OCI-LY3 (cell line): Measurements from ENCODE around the gene ZNF726.
"Not testable (repeated sequence)": the region's sequence is repeated elsewhere in the genome, so short reads cannot be mapped to it uniquely, and the experiment has no call there.

Experiments used
- H2AFZ ChIP-seq: fragments of 200-600, 300-600 bp; shearing (Covaris generic); 2 replicates; pipeline ENCODE4 v1.6.0; 2014; ENCODE audit warnings: antibody characterized with exemption, low read depth, low read length
- H3K27ac ChIP-seq: fragments of 200-600, 300-600 bp; sonication (generic); 2 replicates; pipeline ENCODE4 v1.5.1; 2014; ENCODE audit warnings: mild to moderate bottlenecking, low read length, moderate library complexity, mixed read lengths
- H3K27me3 ChIP-seq: fragments of 200-600, 300-600 bp; sonication (generic); 2 replicates; pipeline ENCODE4 v1.6.1; 2014; ENCODE audit warnings: low read depth, low read length, mixed read lengths
- H3K36me3 ChIP-seq: fragments of 200-600, 300-600 bp; sonication (generic); replicated peaks from 2 replicates; pipeline ENCODE3; 2014; ENCODE audit warnings: low read depth, low read length, mixed read lengths
- H3K4me1 ChIP-seq: fragments of 300-600, 200-600 bp; sonication (generic); 2 replicates; pipeline ENCODE4 v1.6.1; 2014; ENCODE audit warnings: low read length, mixed read lengths
- H3K4me2 ChIP-seq: fragments of 200-600, 300-600 bp; sonication (generic); 2 replicates; pipeline ENCODE4 v1.6.1; 2014; ENCODE audit warnings: low read length, mixed read lengths
- H3K4me3 ChIP-seq: fragments of 300-600, 200-600 bp; sonication (generic); 2 replicates; pipeline ENCODE4 v1.5.1; 2014; ENCODE audit warnings: antibody characterized with exemption, mild to moderate bottlenecking, low read length, moderate library complexity
- H3K79me2 ChIP-seq: fragments of 300-600, 200-600 bp; shearing (Covaris generic); 2 replicates; pipeline ENCODE4 v1.6.1; 2014; ENCODE audit warnings: mild to moderate bottlenecking, low read length, mixed read lengths
- H3K9ac ChIP-seq: fragments of 300-600, 200-600 bp; shearing (Covaris generic); 2 replicates; pipeline ENCODE4 v1.6.0; 2014; ENCODE audit warnings: mild to moderate bottlenecking, low read length, moderate library complexity
- H3K9me3 ChIP-seq: fragments of 200-600, 300-600 bp; shearing (Covaris generic); 2 replicates; pipeline ENCODE4 v1.6.1; 2014; ENCODE audit warnings: low read length, mixed read lengths; ENCODE audit not compliant: insufficient read depth
- H4K20me1 ChIP-seq: fragments of 200-600, 300-600 bp; sonication (generic); 2 replicates; pipeline ENCODE4 v1.6.1; 2016; ENCODE audit warnings: low read length, mixed read lengths; ENCODE audit not compliant: insufficient read depth
- CTCF ChIP-seq: fragments of 200-600, 300-600 bp; sonication (generic); IDR thresholded peaks from 2 replicates; pipeline ENCODE4 v1.5.1; 2014; ENCODE audit warnings: antibody characterized with exemption, low read length, low read depth
- EZH2phosphoT487 ChIP-seq: fragments of 200-600 bp; shearing (Covaris generic); IDR thresholded peaks from 2 replicates; pipeline ENCODE4 v1.6.1; 2018; ENCODE audit warnings: antibody characterized with exemption, mixed run types, low read depth

ZNF726 gene

DNA sequence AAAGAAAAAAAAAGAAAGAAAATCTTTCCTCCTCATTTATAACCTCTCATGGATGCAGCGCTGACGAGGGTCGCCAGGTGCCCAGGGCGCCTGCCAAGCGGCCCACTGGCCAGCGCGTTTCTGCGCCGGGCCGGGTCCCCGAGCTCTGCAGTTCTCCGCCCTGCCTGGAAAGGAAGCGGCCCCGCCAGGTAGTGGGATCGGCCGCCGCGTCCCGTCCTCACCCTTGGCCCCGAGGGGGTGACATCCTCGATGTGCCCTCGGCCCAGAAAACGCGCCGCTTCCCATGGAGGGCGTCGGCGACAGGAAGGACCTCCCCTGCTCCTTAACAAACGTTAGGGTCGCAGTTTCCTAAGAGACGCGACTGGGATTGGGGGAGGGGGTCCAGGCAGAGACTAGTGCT is 56.9 kb downstream of the ZNF726 start:
- Histone ChIP-seq H3K9ac (no peak overlapping the region), H3K9me3 (no peaks in the 10 kb centered on the region), H3K79me2 (no peaks in the 10 kb centered on the region), H4K20me1 (no peaks in the 10 kb centered on the region), H3K36me3 (no peaks in the 10 kb centered on the region), H3K27me3 (no peaks in the 10 kb centered on the region), H3K4me2 (no peak overlapping the region), H3K27ac (no peak overlapping the region), H3K4me1 (no peaks in the 10 kb centered on the region), H2AFZ (no peak overlapping the region), H3K4me3 (no peak overlapping the region)
- TF ChIP-seq CTCF = no peak
- no peak for TF ChIP-seq EZH2phosphoT487

DNA sequence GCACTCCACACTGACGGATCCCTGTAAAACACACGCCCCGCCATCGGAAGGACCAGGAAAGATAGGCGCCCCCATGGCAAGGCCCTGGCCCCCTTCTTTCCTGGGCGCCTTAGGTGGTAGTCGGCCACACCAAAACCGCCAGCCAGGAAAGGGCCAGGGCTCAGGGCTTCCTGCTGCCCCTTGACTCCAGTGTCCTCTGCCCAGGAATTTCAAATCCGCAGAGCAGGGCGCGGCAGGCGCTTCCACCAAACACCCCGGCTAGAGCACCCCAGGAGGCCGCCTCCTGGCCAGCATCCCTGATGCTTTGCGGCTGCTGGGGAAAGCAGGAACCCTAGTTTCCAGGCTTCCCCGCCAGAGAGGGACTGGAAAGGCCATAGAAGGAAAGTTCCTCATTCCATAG is 57.5 kb downstream of the ZNF726 start:
- no peaks in the 10 kb centered on the region for H4K20me1 ChIP-seq
- H3K27me3 ChIP-seq = no peaks in the 10 kb centered on the region
- TF ChIP-seq CTCF (no peak), EZH2phosphoT487 (no peak)
- no peaks in the 10 kb centered on the region for H3K9me3 ChIP-seq
- no peak overlapping the region for H2AFZ ChIP-seq
- H3K4me2 ChIP-seq = no peak overlapping the region
- no peak overlapping the region for H3K27ac ChIP-seq
- H3K9ac ChIP-seq = no peak overlapping the region
- H3K4me3 ChIP-seq = no peak overlapping the region
- no peaks in the 10 kb centered on the region for H3K79me2 ChIP-seq
- H3K4me1 ChIP-seq = no peaks in the 10 kb centered on the region
- no peaks in the 10 kb centered on the region for H3K36me3 ChIP-seq

- Histone ChIP-seq H3K36me3 (no peaks in the 10 kb centered on the region), H3K4me1 (no peaks in the 10 kb centered on the region), H3K9me3 (no peaks in the 10 kb centered on the region), H2AFZ (no peak overlapping the region), H3K79me2 (no peaks in the 10 kb centered on the region), H4K20me1 (no peaks in the 10 kb centered on the region), H3K27me3 (no peaks in the 10 kb centered on the region), H3K27ac (no peak overlapping the region), H3K4me2 (no peak overlapping the region), H3K4me3 (no peak overlapping the region), H3K9ac (no peak overlapping the region)
- TF ChIP-seq EZH2phosphoT487 (no peak), CTCF (no peak)
Observed at GRCh38 chr19:23974941-23975340, 60.3 kb downstream of the ZNF726 start.

- H3K36me3 ChIP-seq, H3K4me1 ChIP-seq, H3K4me2 ChIP-seq, H3K79me2 ChIP-seq, H3K9ac ChIP-seq, H4K20me1 ChIP-seq, H3K9me3 ChIP-seq, H2AFZ ChIP-seq, H3K27ac ChIP-seq, H3K27me3 ChIP-seq, H3K4me3 ChIP-seq: not testable (repeated sequence)
Observed at GRCh38 chr19:23976631-23977030, 61.9 kb downstream of the ZNF726 start.

GRCh38 chr19:23977256-23977655 is 62.6 kb downstream of the ZNF726 start:
- not testable (repeated sequence) for H3K9me3 ChIP-seq, H3K27ac ChIP-seq, H3K4me3 ChIP-seq

More at GRCh38 chr19:23977256-23977655, 62.6 kb downstream of the ZNF726 start:
- H2AFZ ChIP-seq, H3K27me3 ChIP-seq, H4K20me1 ChIP-seq, H3K4me1 ChIP-seq, H3K4me2 ChIP-seq, H3K9ac ChIP-seq, H3K36me3 ChIP-seq, H3K79me2 ChIP-seq: not testable (repeated sequence)
